Activated CD4-positive, alpha-beta T cell treated with anti-CD3 and anti-CD28 coated beads, Interleukin-2, Interleukin-4, amounts not matched to agents 100 ng/mL and 50 ng/mL, durations not matched to agents 16 hours and 8 hours (primary cell): ENCODE data around the gene IYD.

ENCODE experiments used
- DNase-seq: peaks from one replicate; pipeline ENCODE4 v3.0.0-alpha.2; 2020; ENCODE audit warnings: low spot score

Gene IYD, protein sequence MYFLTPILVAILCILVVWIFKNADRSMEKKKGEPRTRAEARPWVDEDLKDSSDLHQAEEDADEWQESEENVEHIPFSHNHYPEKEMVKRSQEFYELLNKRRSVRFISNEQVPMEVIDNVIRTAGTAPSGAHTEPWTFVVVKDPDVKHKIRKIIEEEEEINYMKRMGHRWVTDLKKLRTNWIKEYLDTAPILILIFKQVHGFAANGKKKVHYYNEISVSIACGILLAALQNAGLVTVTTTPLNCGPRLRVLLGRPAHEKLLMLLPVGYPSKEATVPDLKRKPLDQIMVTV

DNA sequence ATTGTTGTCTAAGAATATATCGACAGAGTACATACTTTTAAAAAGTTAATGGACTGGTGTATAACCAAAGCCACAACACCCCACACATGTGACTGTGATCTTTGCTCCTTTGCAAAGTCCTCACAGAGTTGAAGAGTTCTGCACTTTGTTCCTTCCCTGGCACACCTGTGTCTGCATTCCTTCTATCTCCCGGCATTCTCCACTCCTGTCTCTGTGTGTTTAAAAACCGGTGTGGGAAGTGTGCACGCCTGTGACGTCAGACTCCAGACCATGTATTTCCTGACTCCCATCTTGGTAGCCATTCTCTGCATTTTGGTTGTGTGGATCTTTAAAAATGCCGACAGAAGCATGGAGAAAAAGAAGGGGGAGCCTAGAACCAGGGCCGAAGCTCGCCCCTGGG lies at the start of gene IYD:
IYD (plus strand) TSS at position 251 of the 400 bp plus-strand sequence; CDS start at position 271, 20 bp downstream.
- DNase-seq, result no peak

DNA sequence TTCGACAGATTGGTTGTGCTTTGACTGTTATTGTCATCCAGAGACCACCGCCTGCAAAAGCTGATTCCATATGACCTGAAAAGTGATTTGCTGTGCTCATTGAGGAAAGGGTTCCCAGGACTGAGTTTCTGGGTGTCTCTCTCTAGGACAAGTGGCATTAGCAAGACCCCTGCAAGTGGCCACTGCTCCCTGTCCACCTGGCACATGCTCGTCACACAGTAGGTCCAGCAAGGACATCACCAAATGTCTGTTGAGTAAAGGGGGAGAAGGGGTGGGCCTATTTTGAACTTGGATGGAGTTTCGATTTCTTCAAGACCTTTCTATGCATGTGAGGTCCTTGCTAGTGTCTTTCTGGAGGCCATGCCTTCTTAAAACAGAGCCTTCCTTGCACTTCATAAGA lies 48.9 kb upstream of the IYD start:
- DNase-seq, result no peak

DNA sequence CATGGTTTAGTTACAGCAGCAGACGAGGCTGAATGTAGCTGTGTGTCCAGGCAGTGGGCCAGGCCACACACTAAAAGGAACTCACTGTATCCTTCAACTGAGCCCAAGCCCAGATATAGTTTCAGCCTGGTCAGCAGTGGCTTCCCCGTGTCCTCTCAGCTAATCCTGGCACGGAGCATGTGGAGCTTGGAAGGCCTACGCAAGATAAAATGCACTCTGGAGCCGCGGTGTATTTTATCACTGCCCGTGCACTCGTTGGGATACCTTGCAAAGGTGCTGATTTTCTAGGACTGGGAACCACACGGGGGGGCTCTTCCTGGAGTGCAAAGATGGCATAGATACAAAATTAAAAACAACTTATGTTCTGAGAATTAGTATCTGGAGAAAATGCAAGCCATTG lies 48.4 kb upstream of the IYD start:
- no peak for DNase-seq

DNA sequence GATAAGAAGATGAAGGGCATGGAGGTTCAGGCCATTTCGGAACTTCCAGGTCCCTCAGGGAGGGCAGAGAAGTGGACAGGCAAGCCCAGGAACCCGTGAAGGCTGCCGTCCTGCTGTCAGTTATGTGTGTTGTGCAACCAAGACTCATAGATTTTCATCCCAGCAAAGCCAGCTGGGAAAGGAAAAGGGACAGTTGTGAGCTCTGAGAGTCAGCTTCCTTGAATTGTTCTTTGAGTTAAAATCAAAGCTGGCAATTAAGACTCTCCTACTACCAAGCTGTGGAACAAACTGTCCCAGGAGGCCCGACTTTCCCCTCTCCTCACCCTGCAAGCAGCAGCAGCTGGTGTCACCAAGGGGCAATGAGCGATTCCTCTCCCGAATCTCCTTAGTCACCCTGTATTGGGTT lies 46.3 kb upstream of the IYD start:
- DNase-seq, result no peak

DNA sequence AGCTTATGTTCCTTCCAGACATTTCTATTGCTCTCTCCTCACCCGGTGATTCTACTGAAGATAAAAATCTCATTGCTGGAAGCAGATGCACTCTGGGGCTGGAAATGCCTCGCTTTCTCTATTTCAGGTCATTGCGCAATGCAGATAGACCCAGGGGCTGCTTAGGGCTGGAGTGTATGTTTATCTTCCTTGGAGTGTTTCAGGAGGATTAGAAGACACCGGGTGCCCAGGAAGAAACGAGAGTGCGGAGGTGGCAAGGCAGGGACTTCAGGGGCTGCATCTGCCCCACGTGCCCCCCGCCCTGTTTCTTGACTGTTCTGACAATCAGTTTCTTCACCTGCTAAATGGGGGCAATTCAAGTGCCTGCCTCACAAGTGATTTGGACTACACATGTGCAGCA lies 45.6 kb upstream of the IYD start:
- DNase-seq, result no peak

DNA sequence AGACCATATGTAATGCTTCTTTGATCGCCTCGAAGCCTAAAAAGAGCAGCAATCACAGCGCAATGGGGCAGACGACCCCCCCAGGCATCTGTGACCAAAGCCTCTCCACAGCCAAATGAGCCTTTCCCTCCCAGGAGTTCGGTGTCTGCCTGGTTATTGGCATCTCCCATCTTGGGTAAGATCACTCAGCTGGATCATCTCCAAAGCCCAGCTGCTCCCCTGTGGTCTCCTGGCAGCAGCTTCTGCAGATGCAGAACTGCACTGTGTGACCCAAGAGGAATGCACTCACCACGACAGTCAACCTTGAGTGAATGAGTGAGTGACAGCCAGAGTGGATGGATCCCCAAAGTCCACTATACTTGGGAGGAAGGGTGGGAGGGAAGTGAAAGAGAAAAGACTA lies 44.8 kb upstream of the IYD start:
- DNase-seq, result no peak

DNA sequence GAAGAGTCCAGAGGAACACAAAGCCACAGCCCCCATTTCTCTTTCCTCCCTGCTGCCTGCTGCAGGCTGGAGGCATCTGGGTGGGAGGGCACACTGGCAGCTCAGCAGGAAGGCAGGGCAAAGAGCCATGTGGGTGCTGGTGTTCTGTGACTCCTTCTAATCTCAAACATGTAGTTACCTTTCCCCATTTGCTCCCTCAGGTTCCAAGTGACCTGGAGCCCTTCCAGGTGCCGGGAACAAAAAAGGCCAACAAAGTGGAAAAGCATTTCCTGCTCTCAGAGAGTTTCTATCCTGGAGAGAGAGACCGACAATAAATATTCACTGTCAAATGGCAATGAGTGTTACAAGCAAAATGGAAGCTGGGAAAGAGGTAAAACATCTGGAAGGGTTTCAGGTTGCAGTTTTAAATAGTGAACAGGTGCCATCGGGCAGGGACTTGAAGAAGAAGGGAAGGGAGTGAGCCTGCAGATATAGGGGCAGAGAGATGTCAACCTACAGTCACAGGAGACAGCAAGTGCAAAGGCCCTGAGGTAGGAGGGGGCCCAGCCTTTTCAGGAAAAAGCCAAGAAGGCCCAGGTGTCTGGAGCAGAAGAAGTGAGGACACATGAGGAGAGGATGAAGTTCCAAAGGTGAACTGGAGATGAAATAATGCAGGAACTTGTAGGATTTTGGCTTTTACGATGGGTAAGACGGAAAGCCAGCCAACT lies 43.6 kb upstream of the IYD start:
- no peak for DNase-seq

DNA sequence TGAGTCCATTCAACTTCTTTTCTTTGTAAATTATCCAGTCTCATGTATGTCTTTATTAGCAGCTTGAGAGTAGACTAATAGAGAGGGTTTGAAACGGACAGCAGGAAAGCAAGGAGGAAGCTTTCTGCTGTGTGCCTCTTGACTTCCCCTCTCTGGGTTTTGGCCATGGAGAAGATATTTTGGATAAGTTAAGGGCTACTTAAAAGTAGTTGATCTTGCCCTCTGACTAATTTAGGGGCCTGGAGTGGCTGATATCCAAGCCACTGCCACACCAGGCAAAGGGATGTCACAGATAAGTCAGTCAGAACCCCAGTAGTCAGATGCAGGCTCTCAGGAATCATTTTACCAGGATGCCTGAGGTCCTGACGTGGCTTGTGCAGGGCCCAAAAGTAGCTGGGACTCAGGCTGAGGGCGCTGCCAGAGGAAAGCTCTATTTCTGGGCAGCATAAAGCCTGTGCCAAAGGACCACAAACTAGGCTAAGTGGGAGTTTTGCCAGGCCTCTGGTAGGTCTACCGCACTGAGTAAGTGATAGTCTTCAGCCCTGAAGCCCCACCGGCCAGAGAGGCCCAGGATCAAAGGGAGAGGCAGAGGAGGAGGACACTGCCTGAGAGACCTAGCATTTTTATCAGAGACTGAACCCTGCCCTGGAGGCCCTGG lies 41.6 kb upstream of the IYD start:
- DNase-seq, result no peak

DNA sequence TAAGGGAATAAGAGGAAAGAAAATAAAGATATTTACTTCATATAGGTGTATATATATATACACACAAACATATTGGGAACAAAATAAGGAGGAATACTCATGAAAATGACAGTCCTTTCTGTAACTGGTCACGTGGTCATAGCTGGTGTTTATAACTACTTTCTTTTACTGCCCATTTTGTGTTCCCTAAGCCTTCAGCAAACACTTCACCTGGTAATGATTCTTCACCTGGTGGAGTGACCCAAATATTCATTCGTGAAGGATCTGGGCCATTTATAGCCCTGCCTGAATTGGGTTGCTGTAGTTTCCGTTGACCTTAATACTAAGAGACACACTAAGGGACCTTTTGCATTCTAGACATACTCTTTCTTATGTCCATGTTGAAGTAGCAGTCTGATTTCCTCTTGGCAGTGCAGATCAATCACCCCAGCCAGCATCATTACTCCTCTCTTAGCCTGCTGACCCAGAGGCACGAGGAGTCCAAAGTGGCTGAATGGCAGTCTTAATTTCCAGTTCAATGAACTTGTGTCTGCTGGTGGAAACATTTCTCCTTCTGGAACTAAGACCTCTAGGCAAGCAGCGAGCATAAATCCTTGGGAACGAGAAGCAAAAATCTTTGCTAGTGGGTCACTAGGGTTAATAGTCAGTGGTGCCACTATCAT lies 39.9 kb upstream of the IYD start:
- no peak for DNase-seq

DNA sequence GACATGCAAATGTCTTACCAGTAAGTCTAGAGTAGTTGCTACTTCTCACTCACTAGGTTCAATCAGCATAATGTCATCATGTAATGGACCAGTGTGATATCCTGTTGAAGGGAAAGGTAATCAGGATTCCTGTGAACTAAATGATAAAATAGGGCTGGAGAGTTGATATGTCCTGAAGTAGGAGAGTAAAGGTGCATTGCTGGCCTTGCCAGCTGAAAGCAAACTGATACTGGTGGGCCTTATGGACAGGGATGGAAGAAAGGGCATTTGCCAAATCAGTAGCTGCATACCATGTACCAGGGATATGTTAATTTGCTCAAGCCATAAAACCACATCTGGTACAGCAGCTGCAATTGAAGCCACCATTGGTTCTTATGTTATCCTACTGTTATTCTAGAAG lies 37.5 kb upstream of the IYD start:
- DNase-seq, result no peak

DNA sequence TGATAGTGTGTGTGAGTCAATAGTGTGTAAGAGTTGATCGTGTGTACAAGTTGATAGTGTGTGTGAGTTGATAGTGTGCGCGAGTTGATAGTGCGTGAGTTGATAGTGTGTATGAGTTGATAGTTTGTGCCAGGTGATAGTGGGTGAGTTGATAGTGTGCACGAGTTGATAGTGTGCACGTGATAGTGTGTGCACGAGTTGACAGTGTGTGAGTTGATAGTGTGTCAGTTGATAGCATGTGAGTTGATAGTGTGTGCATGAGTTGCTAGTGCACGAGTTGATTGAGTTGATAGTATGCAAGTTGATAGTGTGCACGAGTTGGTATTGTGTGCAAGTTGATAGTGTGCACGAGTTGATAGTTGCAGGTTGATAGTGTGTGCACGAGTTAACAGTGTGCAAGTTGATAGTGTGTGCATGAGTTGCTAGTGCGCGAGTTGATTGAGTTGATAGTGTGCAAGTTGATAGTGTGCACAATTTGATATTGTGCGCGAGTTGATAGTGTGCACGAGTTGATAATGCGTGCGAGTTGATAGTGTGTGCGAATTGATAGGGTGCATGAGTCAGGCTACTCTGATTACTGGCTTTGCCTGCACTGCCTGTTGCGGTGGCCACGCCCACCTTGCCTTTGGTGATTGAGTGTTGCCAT lies 35.8 kb upstream of the IYD start:
- DNase-seq, result no peak

DNA sequence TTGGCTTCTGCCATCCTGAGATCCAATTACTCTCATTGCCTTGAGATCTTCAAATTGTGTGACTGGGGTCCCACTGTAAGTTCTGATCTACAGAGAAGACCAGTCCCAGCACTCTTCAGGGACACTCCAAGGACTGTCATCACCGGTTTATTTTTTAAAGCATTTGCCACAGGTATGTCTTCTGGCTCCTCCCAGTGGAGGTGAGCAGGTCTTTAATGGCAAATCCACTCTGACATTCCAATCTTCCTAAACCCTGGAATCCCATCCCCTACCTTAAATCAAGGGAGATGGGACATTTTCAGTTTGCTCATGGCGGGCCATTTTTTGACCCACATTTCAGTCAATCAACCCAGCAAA lies 35.2 kb upstream of the IYD start:
- no peak for DNase-seq

DNA sequence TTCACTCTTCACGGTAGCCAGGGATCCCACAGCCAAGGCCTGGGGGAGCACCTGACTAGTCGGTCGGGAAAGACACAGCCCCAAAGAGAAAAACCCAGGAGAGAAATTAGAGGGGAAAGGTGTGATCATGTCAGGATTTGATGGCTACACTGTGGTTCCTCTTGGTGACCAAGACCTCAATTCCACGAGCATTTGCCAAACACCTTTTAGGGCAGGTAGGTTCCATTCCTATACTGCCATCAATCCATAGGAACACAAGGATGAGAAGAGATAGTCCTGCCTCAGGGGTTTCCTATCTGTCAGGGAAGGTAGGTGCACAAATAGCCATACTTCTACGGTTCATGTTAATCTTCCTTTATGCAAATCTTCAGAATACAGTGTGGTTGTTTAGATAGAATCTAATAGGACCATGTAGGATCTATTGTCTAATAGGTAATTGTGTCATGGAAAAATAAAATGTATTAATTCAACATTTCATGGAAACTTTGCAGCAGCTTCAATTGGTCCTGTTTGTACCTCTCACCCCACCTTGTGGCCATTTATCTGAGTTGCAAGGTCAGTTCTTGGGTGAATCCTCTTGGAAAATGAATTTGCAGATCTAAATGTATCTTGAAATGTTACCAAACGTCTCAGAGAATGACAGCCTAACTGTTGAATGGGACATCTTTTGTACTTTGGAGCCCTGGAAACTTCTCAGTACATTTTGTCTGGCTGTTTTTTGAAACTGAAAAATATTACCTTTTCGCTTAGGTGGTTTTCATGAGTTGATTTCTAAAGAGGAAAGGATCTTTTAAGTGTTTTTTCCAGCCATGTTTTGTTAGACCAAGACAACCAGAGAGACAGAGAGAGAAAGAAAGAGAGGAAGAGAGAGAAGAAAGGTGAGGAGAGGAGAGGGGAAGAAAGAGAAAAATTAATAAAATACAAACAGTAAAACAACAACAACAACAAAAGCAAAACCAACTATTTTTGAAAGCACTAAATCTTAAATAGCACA lies 33.7 kb upstream of the IYD start:
- DNase-seq, result peak; percentile 39

DNA sequence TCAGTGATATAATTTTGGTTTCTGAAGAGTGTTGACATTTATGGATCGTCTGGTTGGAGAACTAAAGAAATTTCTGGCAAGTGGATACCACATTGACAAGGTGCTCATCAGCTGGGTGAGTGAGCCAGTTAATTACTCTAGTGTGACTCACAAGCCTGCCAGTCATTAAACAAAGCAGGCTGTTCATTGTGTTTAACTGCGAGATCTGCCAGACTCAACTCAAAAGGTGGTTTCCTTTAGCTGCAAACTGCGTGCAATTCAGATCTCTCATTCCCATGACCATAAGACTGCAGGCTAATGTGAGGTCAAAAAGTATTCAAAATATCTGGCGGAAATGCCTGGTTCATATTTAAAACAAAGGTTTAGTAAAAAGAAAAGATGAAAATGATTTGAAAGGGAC lies 32.5 kb upstream of the IYD start:
- peak; percentile 28 for DNase-seq

DNA sequence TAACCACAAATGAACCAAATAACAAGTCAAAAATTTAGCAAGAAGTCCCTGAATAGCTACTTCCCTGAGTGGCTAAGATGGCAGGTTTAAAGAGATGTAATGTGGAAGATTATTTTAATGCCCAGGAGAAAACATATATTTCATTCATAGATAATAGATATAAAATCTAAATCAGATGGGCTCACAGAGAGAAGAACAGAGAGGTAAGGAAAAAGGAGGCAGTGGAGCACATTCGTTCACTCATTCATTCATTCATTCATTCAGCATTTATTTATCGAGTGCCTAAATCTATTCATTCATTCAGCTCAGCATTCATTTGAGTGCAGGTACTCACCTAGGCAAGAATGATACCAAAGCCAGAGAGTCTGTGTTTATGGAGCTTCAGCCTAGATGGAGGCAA lies 32.1 kb upstream of the IYD start:
- DNase-seq, result no peak

DNA sequence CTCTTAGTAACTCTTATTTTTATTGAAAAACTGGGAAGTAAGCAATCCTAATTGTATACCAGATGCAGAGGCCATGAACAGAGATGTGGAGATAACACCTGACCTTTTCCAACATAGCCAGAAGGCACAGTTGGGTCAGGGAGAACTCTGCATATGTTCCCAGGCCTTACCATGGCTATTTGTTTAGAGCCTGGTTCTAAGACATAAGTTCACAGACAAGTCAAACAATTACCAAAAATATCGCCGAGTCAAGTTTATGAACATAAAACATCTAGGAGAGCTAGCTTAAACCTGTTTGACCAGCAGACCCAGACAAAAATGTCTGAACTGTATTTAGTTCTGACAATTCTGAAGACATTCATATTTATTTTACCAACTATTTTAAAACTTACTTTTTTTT lies 26.7 kb upstream of the IYD start:
- DNase-seq, result no peak

DNA sequence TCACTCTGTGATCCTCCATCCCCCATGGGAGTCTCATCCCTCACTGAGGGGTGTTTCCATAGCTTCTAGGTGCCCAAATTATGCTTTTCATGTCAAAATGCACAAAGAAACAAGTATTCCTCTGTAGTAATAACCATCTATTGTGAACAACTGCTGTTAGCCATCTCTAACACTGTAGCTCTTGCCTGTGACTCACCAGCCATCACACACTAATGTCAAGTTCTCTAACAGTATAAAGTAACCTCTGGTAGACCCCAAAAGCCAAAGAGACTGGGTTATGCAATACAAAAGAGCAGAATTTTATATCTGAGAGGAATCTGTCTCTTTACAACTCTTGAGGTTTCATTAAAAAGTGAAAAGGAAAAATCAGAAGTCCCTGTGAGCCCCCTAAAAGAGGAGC lies 25.4 kb upstream of the IYD start:
- no peak for DNase-seq

DNA sequence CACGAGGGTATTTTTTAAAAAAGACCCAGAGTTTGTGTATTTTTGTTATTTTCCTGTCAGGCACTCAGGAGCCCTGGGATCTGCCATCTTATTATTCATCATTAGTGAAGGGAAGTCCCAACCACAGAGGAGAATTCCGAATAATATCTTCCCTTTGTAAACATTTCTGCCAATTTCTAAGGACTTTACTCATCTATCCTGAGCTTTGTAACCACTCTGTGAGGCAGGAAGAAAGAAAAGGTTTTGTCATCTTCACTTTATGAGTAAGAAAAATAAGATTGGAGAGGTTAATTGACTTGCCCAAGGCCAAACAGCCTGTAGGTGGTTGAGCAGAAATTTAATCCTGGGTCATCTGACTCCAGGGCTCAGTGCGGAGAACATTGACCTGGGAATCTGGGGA lies 23.0 kb upstream of the IYD start:
- no peak for DNase-seq

DNA sequence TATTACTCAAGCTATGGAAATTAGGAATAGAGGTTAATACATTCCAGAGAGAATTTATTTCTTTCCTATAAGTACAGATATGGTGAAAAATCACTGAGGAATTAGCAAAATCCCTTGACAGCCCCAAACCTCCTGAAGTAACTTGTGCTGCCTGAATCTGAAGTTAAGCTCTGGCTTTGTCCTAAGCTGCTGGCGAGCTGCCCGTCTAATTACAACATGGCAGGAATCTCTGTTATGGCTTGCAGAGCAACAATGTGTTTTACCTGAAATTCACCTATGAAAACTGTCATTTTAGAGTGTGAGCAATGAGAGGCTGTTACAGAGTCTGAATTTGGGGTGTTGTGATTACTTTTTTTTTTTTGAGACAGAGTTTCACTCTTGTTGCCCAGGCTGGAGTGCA lies 22.5 kb upstream of the IYD start:
- DNase-seq, result no peak

DNA sequence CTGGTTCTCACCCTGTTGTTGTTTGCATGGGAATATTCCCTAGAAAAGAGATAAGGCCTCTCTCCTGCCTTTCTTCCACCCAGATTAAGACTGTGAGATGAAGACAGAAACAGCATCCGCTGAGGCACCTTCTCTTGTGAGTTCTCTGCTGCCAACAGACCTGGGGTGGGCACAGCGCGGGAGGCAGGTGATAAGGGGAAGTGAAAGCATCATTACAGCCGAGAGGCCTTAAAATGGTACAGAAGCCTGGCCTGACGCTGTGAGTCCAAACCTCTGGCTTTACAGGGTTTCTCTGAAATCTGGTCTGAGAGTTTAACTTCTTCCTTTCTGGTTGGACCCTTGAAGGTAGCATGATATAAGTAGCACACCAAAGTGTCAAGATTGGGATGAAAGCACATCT lies 21.0 kb upstream of the IYD start:
- no peak for DNase-seq

DNA sequence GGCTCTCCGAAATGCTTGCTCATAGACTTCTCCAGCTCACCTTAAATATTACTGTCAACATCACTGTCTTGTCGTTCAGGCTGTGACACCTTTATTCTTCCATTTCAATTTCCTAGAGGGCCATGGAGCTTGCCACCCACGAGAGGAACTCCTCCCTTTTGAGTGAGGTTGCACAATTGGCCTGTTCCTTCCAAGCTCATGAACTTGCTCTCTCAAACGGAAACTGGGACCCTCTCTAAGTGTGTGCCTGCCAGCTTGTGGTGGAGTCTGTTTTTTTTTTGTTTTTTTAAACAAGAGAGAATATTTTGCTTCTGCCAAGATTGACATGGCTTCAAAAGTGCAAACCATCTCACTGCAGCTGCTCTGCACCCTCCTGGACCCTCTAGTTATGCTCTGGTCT lies 19.3 kb upstream of the IYD start:
- DNase-seq, result no peak
